GM21528 (cell line): ENCODE data around the gene ZER1.
"Not testable (repeated sequence)": the region's sequence is repeated elsewhere in the genome, so short reads cannot be mapped to it uniquely, and the experiment has no call there.

ENCODE experiments used
- ATAC-seq: cut with Tn5 transposase; IDR thresholded peaks from one replicate; pipeline ENCODE4 v1.9.1; 2021; ENCODE audit warnings: mild to moderate bottlenecking, moderate library complexity; ENCODE audit not compliant: unreplicated experiment, low FRiP score

Gene ZER1

GRCh38 chr9:128771745-128772519 is at the start of gene ZER1:
ZER1 (minus strand) TSS chr9:128771927; CDS start chr9:128755565, 16,362 bp downstream.
- ATAC-seq, result peak; percentile 81

GRCh38 chr9:128820665-128821583 is 49.2 kb upstream of the ZER1 start:
- ATAC-seq, result no peak

GRCh38 chr9:128819716-128820664 is 48.3 kb upstream of the ZER1 start:
- ATAC-seq, result no peak

- peak; percentile 34 for ATAC-seq
Measured at GRCh38 chr9:128818839-128819715, 47.4 kb upstream of the ZER1 start.

- peak; percentile 76 for ATAC-seq
Measured at GRCh38 chr9:128818099-128818838, 46.5 kb upstream of the ZER1 start, which contains the start of gene ENDOG. ENDOG (plus strand) TSS chr9:128818500; CDS start chr9:128818685, 185 bp downstream.

GRCh38 chr9:128810873-128811272 is 39.1 kb upstream of the ZER1 start:
- ATAC-seq, result no peak

GRCh38 chr9:128809831-128810230 is 38.1 kb upstream of the ZER1 start:
- ATAC-seq, result no peak

GRCh38 chr9:128809036-128809599 is 37.4 kb upstream of the ZER1 start:
- no peak for ATAC-seq

- no peak for ATAC-seq
Measured at GRCh38 chr9:128808543-128808942, 36.8 kb upstream of the ZER1 start.

GRCh38 chr9:128807827-128808226 is 36.1 kb upstream of the ZER1 start:
- no peak for ATAC-seq

- ATAC-seq, result no peak
Measured at GRCh38 chr9:128805661-128806060, 33.9 kb upstream of the ZER1 start.

- ATAC-seq, result no peak
Measured at GRCh38 chr9:128802482-128802881, 30.8 kb upstream of the ZER1 start.

GRCh38 chr9:128800061-128800460 is 28.3 kb upstream of the ZER1 start:
- no peak for ATAC-seq

- ATAC-seq, result no peak
Measured at GRCh38 chr9:128798896-128799295, 27.2 kb upstream of the ZER1 start.

- not testable (repeated sequence) for ATAC-seq
Measured at GRCh38 chr9:128794961-128795360, 23.2 kb upstream of the ZER1 start.

GRCh38 chr9:128792978-128793686 is 21.4 kb upstream of the ZER1 start:
- ATAC-seq, result no peak

- ATAC-seq, result no peak
Measured at GRCh38 chr9:128792134-128792533, 20.4 kb upstream of the ZER1 start.

- ATAC-seq, result no peak
Measured at GRCh38 chr9:128790536-128790935, 18.8 kb upstream of the ZER1 start.
